B cell (primary cell): ENCODE data around the gene CDKN1C. TPM values are rescaled to one million over a fixed set of nuclear protein-coding genes. Genes with fewer than 3 reads are reported as not detected.

ENCODE experiments used
- ATAC-seq: fragments of 200-7000 bp; cut with Tn5 transposase; one replicate; pipeline ENCODE4 v1.10.0; 2021; ENCODE audit warnings: low read depth, mild to moderate bottlenecking, moderate number of reproducible peaks, moderate library complexity
- CTCF ChIA-PET: fragments of 350-600 bp; sonication (Branson Sonifier 250); formaldehyde crosslinking; loops from one replicate; lab custom pipeline; 2021; ENCODE audit warnings: antibody characterized with exemption, inconsistent platforms; lab: Charles Lee
- POLR2A ChIA-PET: fragments of 350-600 bp; sonication (Branson Sonifier 250); formaldehyde crosslinking; loops from one replicate; lab custom pipeline; 2021; ENCODE audit warnings: antibody characterized with exemption; lab: Charles Lee
- DNase-seq: peaks from one replicate; pipeline ENCODE4 v3.0.0; 2013
- H2AFZ ChIP-seq: 2 replicates; pipeline ENCODE4 v1.6.1; 2012; ENCODE audit warnings: mild to moderate bottlenecking, low read depth, low read length; ENCODE audit not compliant: insufficient read depth, poor library complexity, severe bottlenecking
- H3K27ac ChIP-seq, 2 donors: 1 replicate in 1 of 2; 2 replicates in 1 of 2; pipeline ENCODE4 v1.5.1; 2012 to 2013; ENCODE audit warnings: low read length in 2 of 2, mild to moderate bottlenecking in 2 of 2, moderate library complexity in 1 of 2
- H3K27me3 ChIP-seq, 4 experiments: fragments of 200-600 bp in 1 of 4; sonication (generic) in 1 of 4; replicated peaks in 1 of 4; 1 replicate in 2 of 4; 2 replicates in 2 of 4; pipeline versions ENCODE4 v1.6.1 to v1.7.0; 2013 to 2016; ENCODE audit warnings: low read length in 3 of 4, mild to moderate bottlenecking in 2 of 4, mixed read lengths in 1 of 4, moderate library complexity in 1 of 4; ENCODE audit not compliant: insufficient read depth in 4 of 4, control insufficient read depth in 3 of 4; ENCODE audit errors: control extremely low read depth in 1 of 4
- H3K36me3 ChIP-seq, 2 experiments: replicated peaks in 1 of 2; 1 replicate in 1 of 2; 2 replicates in 1 of 2; pipeline versions ENCODE4 v1.6.1 to v1.7.1; 2013; ENCODE audit warnings: low read length in 1 of 2; ENCODE audit not compliant: insufficient read depth in 2 of 2, control insufficient read depth in 1 of 2; ENCODE audit errors: control extremely low read depth in 1 of 2, extremely low read depth in 1 of 2
- H3K4me1 ChIP-seq, 2 donors: fragments of 200-600 bp in 1 of 2; sonication (generic) in 1 of 2; 1 replicate in 1 of 2; 2 replicates in 1 of 2; pipeline versions ENCODE4 v1.5.1 to v1.6.1; 2013 to 2017; ENCODE audit warnings: low read length in 2 of 2; ENCODE audit not compliant: control insufficient read depth in 2 of 2, insufficient read depth in 2 of 2
- H3K4me2 ChIP-seq: replicated peaks from 2 replicates; pipeline ENCODE3; 2012; ENCODE audit warnings: mild to moderate bottlenecking, low read depth, low read length; ENCODE audit not compliant: poor library complexity, severe bottlenecking
- H3K4me3 ChIP-seq, 5 experiments: fragments of 200-600 bp in 1 of 5; sonication (generic) in 1 of 5; 1 replicate in 3 of 5; 2 replicates in 2 of 5; pipeline versions ENCODE4 v1.5.1 to v1.7.0; 2011 to 2016; ENCODE audit warnings: low read length in 4 of 5, mild to moderate bottlenecking in 4 of 5, low read depth in 2 of 5, control low read depth in 1 of 5, moderate library complexity in 1 of 5; ENCODE audit not compliant: insufficient read depth in 1 of 5; ENCODE audit errors: control extremely low read depth in 1 of 5, extremely low read depth in 1 of 5
- H3K79me2 ChIP-seq: fragments of 200-600 bp; sonication (generic); one replicate; pipeline ENCODE4 v1.6.0; 2016; ENCODE audit warnings: low read length; ENCODE audit not compliant: control insufficient read depth, insufficient read depth
- H3K9ac ChIP-seq: fragments of 200-600 bp; sonication (generic); 2 replicates; pipeline ENCODE4 v1.6.1; 2017; ENCODE audit warnings: mild to moderate bottlenecking, low read length, moderate library complexity
- H3K9me3 ChIP-seq, 3 donors: one replicate each; pipeline versions ENCODE4 v1.6.1 to v1.7.1; 2013; ENCODE audit warnings: low read length in 2 of 3; ENCODE audit not compliant: control insufficient read depth in 2 of 3, insufficient read depth in 1 of 3; ENCODE audit errors: control extremely low read depth in 1 of 3
- H4K20me1 ChIP-seq: 2 replicates; pipeline ENCODE4 v1.6.0; 2012; ENCODE audit warnings: mild to moderate bottlenecking, low read length; ENCODE audit not compliant: insufficient read depth, control insufficient read depth, poor library complexity, severe bottlenecking
- H3K27ac Mint-ChIP-seq: one replicate; pipeline ENCODE4 v1.8.0; 2021; ENCODE audit warnings: mixed read lengths
- H3K27me3 Mint-ChIP-seq: one replicate; pipeline ENCODE4 v1.8.0; 2021; ENCODE audit warnings: mixed read lengths
- H3K4me1 Mint-ChIP-seq: one replicate; pipeline ENCODE4 v1.8.0; 2021; ENCODE audit warnings: mixed read lengths
- H3K4me3 Mint-ChIP-seq: one replicate; pipeline ENCODE4 v1.8.0; 2021; ENCODE audit warnings: mixed read lengths
- H3K9me3 Mint-ChIP-seq: one replicate; pipeline ENCODE4 v1.8.0; 2022; ENCODE audit warnings: mixed read lengths; ENCODE audit not compliant: insufficient read depth
- EZH2 ChIP-seq: IDR thresholded peaks from 2 replicates; pipeline ENCODE4 v1.6.1; 2012; ENCODE audit warnings: borderline replicate concordance, low read depth, mild to moderate bottlenecking, moderate library complexity, low read length; ENCODE audit not compliant: insufficient read depth, poor library complexity, severe bottlenecking
- WGBS: methylation state at CpG from one replicate; pipeline ENCODE4 v1.1.5; 2013; ENCODE audit warnings: missing lambda C conversion rate; ENCODE audit not compliant: insufficient coverage; 5-methylcytosine and 5-hydroxymethylcytosine counted together
- intact Hi-C: fragments of 100-400 bp; cut with micrococcal nuclease; formaldehyde crosslinking; loops from one replicate; pipeline ENCODE4 v1.10.0; 2022
- polyA plus RNA-seq: library from polyadenylated mRNA; depleted of rRNA; stranded (reverse); fragments of >200 nt; gene quantifications from 2 replicates; pipeline ENCODE4 v1.2.3, GENCODE V29; 2012
- total RNA-seq, 2 donors: library from RNA; stranded (reverse); fragments of 120-200 nt in 1 of 2; gene quantifications; 1 replicate in 1 of 2; 2 replicates in 1 of 2; pipeline versions ENCODE4 v1.2.3 to v1.2.4, GENCODE V29; 2013 to 2022
- TF ChIP-seq, protein P1 (sequence below): fragments of 200-600 bp; IDR thresholded peaks from one replicate; pipeline ENCODE4 v1.8.0; 2022; ENCODE audit warnings: antibody characterized with exemption, mild to moderate bottlenecking

The CDKN1C gene
- total and polyA plus RNA-seq, 2 donors (not counting 1 experiment from before 2014, with no cell fraction given), result 0.58 to 8.0 TPM

DNA sequence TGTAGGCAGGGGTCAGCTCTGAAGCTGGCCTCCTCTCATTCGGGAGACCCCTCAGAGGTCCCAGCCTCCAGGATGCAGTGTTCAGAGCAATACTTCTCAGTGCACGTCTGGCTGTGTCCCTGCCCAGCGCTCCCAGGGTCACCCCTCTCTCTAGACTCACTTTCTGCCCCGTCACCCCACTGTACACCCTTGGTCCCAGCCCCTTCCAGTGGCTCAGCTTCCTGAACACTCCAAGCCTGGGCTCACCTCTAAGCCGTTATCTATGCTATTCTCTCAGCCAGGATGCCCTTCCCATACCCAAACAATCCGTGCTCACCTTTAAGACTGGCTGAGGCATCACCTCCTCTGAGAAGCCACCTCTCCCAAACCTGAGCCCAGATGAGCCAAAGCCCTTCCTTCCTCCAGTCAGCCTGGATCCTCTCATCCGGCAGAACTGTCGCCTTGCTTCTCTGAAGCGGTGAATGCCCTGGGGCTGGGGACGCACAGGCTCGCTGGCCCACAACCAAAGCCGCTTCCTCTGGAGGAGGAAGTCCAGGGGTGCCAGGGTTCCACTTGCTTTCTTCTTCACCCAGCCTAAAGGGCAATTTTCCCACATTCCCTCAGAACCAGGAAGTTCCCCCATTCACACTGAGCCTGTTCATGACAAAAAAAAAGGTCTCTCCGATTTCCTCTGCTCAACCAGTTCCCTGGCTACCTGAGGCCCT is 13.7 kb upstream of the CDKN1C start:
- no peak overlapping the region for H2AFZ ChIP-seq
- H3K27me3 Mint-ChIP-seq, result no peaks in the 10 kb centered on the region
- H3K9ac ChIP-seq, result no peak overlapping the region

More for the DNA sequence above, 13.7 kb upstream of the CDKN1C start:
- H3K4me3 Mint-ChIP-seq, result peak overlapping the region; percentile 21
- no peaks in the 10 kb centered on the region for H3K9me3 Mint-ChIP-seq
- Histone ChIP-seq H3K27me3 (no peaks in the 10 kb centered on the region), H3K27ac (no peak overlapping the region), H3K36me3 (no peaks in the 10 kb centered on the region), H4K20me1 (no peaks in the 10 kb centered on the region), H3K4me3 (no peak overlapping the region), H3K79me2 (no peaks in the 10 kb centered on the region), H3K4me1 (peaks cover 9 to 26% of the 10 kb centered on the region in 2 donors), H3K9me3 (no peaks in the 10 kb centered on the region), H3K4me2 (no peak overlapping the region)
- intact Hi-C loops, result no loop called here
- WGBS, result 64% methylated on average over 8 of the region's 13 CpGs
- no peak for ATAC-seq
- POLR2A ChIA-PET, result no interaction called here
- TF ChIP-seq EZH2, result no peak
- TF ChIP-seq, protein P1, sequence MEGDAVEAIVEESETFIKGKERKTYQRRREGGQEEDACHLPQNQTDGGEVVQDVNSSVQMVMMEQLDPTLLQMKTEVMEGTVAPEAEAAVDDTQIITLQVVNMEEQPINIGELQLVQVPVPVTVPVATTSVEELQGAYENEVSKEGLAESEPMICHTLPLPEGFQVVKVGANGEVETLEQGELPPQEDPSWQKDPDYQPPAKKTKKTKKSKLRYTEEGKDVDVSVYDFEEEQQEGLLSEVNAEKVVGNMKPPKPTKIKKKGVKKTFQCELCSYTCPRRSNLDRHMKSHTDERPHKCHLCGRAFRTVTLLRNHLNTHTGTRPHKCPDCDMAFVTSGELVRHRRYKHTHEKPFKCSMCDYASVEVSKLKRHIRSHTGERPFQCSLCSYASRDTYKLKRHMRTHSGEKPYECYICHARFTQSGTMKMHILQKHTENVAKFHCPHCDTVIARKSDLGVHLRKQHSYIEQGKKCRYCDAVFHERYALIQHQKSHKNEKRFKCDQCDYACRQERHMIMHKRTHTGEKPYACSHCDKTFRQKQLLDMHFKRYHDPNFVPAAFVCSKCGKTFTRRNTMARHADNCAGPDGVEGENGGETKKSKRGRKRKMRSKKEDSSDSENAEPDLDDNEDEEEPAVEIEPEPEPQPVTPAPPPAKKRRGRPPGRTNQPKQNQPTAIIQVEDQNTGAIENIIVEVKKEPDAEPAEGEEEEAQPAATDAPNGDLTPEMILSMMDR, result no peak
- no peak for DNase-seq
- CTCF ChIA-PET, result interaction anchor here (0.7 to 1.9 kb wide), 4 partner anchors 10 to 366 kb away, joined by 3 to 6 read pairs (median 4); no protein-coding TSS in a partner anchor
- peaks cover 20% of the 10 kb centered on the region for H3K4me1 Mint-ChIP-seq
- H3K27ac Mint-ChIP-seq, result peak overlapping the region; percentile 5
